Mesodermal cell (in vitro differentiated cells): ENCODE measurements around the gene CHST11.

Experiments
- H3K27ac ChIP-seq: 2 replicates; pipeline ENCODE4 v1.7.0; 2013; ENCODE audit warnings: mild to moderate bottlenecking, low read depth, low read length, moderate library complexity; ENCODE audit not compliant: severe bottlenecking
- H3K36me3 ChIP-seq: 2 replicates; pipeline ENCODE4 v1.7.1; 2013; ENCODE audit warnings: mild to moderate bottlenecking, low read length, moderate library complexity; ENCODE audit not compliant: control insufficient read depth, insufficient read depth
- H3K4me1 ChIP-seq: one replicate; pipeline ENCODE4 v1.7.1; 2013; ENCODE audit warnings: mild to moderate bottlenecking, low read length; ENCODE audit not compliant: insufficient read depth, control insufficient read depth, poor library complexity, severe bottlenecking
- H3K4me3 ChIP-seq: 2 replicates; pipeline ENCODE4 v1.7.0; 2013; ENCODE audit warnings: low read length, control low read depth, mild to moderate bottlenecking; ENCODE audit not compliant: insufficient read depth, poor library complexity, severe bottlenecking; ENCODE audit errors: extremely low read depth
- H3K9me3 ChIP-seq: 2 replicates; pipeline ENCODE4 v1.7.1; 2013; ENCODE audit warnings: mild to moderate bottlenecking, low read length, moderate library complexity; ENCODE audit not compliant: control insufficient read depth
- WGBS, 2 experiments: methylation state at CpG; one replicate each; pipeline ENCODE4 v1.1.5; 2013; ENCODE audit warnings: missing lambda C conversion rate in 2 of 2; ENCODE audit not compliant: insufficient coverage in 2 of 2; 5-methylcytosine and 5-hydroxymethylcytosine counted together

The CHST11 gene

GRCh38 chr12:104635607-104636343 is 179.0 kb downstream of the CHST11 start:
- no peak overlapping the region for H3K4me3 ChIP-seq
- no peak overlapping the region for H3K27ac ChIP-seq
- peaks cover 3% of the 10 kb centered on the region for H3K9me3 ChIP-seq
- H3K36me3 ChIP-seq = no peaks in the 10 kb centered on the region
- 97 to 100% methylated on average over 2 to 3 of the region's 6 CpGs for WGBS, 2 experiments
- H3K4me1 ChIP-seq = no peaks in the 10 kb centered on the region

DNA sequence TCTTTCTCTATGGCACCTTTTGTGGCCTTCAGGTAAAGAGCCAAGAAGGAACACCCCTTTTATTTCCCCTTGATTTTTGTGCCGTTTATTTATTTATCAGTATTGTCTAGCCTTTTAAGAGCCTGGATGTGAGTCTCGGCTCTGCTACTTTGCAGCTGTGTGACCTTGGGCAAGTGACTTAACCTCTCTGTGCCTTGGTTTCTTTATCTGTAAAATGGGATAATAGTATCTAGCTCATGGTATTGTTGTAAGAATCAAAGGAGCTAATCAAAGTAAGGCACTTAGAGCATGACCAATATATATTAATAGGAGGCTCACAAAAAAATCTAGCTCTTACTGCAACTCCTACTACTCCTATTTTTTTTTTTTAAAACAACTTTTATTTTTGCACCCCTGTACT is 179.7 kb downstream of the CHST11 start:
- peaks cover 3% of the 10 kb centered on the region for H3K9me3 ChIP-seq
- no peaks in the 10 kb centered on the region for H3K4me1 ChIP-seq
- no peaks in the 10 kb centered on the region for H3K36me3 ChIP-seq
- no peak overlapping the region for H3K27ac ChIP-seq
- H3K4me3 ChIP-seq = no peak overlapping the region
- WGBS, 2 experiments = 88 to 100% methylated on average over 1 to 2 of the region's 2 CpGs

DNA sequence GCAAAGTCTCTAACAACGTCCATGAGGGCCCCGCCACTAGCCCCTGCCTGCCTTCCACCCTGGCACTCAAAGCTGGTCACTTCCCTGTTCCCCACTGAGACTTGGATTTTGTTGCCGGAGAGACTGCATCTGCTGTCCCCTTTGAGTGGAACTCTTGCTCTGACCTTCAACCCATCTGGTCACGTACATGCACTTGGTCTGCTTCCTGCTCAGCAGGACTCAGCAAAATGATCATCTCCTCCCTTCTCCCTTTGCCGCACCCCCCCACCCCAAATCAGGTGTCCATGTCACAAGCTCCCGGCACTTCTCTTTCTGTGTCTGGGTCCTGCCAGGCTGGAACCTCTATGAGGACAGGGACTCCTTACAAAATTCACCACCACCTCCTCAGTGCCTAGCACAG is 180.9 kb downstream of the CHST11 start:
- WGBS, 2 experiments = 81 to 92% methylated on average over 5 to 6 of the region's 6 CpGs
- no peaks in the 10 kb centered on the region for H3K4me1 ChIP-seq
- no peak overlapping the region for H3K4me3 ChIP-seq
- H3K27ac ChIP-seq = no peak overlapping the region
- no peaks in the 10 kb centered on the region for H3K36me3 ChIP-seq
- peaks cover 3% of the 10 kb centered on the region for H3K9me3 ChIP-seq

DNA sequence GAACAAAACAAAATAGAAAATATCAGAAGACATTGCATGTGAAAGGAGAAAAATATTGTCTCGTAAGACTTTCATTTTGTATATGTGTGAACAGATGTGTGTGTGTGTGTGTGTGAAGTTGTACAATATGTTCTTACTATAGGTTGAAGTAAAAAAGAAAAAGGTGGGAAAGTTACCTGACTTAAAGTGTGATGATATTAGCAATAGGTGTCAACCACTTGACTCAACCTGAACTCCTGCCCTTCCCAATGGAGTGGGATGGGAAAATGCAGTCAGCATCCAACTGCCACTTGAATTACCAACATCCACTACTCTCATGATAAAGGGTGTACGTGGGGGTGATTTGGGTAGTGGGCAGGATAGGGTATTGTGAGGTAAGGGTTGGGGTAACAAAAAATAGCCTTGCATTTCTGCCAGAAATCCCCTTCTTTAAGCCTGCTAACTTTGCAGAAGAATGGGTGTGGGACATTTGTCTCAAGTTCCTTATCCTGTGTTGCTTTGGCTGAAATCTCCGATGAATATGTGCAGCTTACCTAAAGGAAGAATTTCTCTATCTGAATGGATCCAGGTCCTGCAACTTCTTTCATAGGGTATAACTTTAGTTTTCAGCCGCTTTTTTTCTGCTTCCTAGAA is 181.6 kb downstream of the CHST11 start:
- Histone ChIP-seq H3K4me1 (no peaks in the 10 kb centered on the region), H3K4me3 (no peak overlapping the region), H3K36me3 (no peaks in the 10 kb centered on the region), H3K9me3 (peaks cover 3% of the 10 kb centered on the region), H3K27ac (no peak overlapping the region)
- 91 to 100% methylated on average over 3 of the region's 4 CpGs for WGBS, 2 experiments

- H3K36me3 ChIP-seq = no peaks in the 10 kb centered on the region
- H3K4me3 ChIP-seq = no peak overlapping the region
- H3K27ac ChIP-seq = no peak overlapping the region
- H3K9me3 ChIP-seq = peaks cover 2% of the 10 kb centered on the region
- H3K4me1 ChIP-seq = no peaks in the 10 kb centered on the region
- 90 to 92% methylated on average over 2 of the region's 3 CpGs for WGBS, 2 experiments
These were observed 182.1 kb downstream of the CHST11 start for GRCh38 chr12:104638851-104639240.

GRCh38 chr12:104640956-104641355 is 184.2 kb downstream of the CHST11 start:
- 80 to 100% methylated on average over 1 of the region's 1 CpG for WGBS, 2 experiments
- H3K4me3 ChIP-seq = no peak overlapping the region
- H3K36me3 ChIP-seq = no peaks in the 10 kb centered on the region
- H3K4me1 ChIP-seq = no peaks in the 10 kb centered on the region
- no peak overlapping the region for H3K27ac ChIP-seq
- no peaks in the 10 kb centered on the region for H3K9me3 ChIP-seq

DNA sequence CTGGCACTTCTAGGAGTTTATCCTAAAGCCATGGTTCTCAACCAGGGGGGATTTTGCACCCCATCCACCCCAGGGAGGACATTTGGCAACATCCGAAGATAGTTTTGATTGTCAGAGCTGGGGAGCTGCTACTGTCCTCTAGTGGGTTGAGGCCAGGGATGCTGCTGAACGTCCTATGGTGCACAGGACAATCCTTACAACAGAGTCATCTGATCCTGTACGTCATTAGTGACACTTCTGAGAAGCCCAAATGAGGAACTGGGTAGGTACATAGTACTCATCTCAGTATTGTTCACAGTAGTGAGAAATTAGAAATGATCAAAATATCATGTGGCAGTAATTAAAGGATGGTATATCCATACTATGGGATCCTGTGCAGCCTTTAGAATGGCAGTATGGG is 185.1 kb downstream of the CHST11 start:
- WGBS, 2 experiments = 51 to 79% methylated on average over 2 of the region's 3 CpGs
- Histone ChIP-seq H3K27ac (no peak overlapping the region), H3K9me3 (no peaks in the 10 kb centered on the region), H3K4me1 (no peaks in the 10 kb centered on the region), H3K36me3 (no peaks in the 10 kb centered on the region), H3K4me3 (no peak overlapping the region)

DNA sequence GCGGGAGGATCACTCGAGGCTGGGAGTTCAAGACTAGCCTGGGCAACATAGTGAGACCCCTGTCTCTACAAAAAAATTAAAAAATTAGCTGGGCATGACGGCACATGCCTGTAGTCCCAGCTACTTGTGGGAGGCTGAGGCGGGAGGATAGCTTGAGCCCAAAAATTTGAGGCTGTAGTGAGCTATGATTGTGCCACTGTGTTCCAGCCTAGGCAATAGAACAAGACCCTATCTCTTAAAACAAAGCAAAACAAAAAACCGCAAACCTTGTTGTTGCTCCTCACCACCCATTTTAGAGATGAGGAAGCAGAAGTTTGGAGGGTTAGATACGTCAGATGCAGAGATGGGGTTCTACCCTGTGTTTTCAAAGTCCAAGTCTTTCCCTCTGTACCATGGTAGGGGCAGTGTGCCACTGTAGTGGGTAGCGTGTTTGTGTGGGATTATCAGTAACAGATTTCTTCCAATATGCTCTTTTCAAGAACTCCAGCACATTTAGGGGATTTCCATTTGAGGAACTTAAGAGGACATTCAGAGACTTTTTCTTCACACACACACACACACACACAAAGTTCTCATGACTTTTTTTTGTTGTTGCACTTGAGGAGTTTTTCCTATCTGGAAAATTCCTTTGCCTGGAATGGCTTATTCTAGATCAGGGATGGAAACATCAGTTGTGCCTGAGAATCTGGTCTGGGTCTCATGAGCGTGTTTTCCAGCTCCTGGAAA is 186.5 kb downstream of the CHST11 start:
- Histone ChIP-seq H3K27ac (no peak overlapping the region), H3K9me3 (no peaks in the 10 kb centered on the region), H3K36me3 (no peaks in the 10 kb centered on the region), H3K4me1 (no peaks in the 10 kb centered on the region), H3K4me3 (no peak overlapping the region)
- 93 to 100% methylated on average over 1 to 3 of the region's 8 CpGs for WGBS, 2 experiments

DNA sequence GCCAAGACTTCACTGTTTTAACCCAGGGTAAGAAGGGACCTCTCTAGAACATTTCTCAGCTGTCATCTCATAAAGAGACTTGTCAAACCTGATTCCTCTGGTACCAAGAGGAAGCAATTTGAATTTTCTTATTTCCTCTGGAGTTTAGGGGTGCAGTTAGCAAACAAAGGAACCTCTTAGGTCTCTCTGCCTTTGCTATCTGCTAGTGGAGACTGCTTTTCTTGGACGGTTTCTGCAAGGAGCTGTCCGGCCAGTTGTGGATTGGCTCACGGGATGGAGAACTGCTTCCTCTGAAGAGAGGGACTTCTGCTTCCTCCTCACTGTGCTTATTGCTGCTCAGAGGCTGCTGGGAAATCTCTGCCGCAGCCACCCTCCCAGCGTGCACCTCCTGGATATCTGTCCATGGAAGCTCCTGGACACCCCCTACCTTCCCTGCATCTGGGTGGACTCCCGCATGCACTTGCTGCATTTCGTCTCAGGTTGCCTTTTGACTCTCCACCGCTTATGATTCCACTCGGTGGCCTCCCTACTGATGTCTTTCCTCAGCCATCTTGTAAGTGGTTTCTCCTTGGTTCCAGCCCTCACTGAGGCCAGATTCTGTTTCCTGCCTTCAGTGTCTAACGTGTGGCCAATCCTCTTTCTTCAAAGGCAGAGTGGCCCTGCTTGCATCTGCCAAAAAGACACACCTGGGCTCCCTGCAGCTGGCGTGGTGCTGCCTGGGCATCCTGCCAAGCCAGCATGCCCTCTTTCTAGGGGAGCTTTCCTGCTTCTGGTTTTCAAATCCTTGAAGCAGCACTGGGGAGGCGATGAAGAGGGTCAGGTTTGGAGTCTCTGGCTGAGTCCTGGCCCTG is 187.3 kb downstream of the CHST11 start:
- Histone ChIP-seq H3K4me3 (no peak overlapping the region), H3K27ac (no peak overlapping the region), H3K36me3 (no peaks in the 10 kb centered on the region), H3K4me1 (no peaks in the 10 kb centered on the region), H3K9me3 (no peaks in the 10 kb centered on the region)
- 93 to 97% methylated on average over 12 of the region's 12 CpGs for WGBS, 2 experiments

- Histone ChIP-seq H3K27ac (no peak overlapping the region), H3K4me3 (no peak overlapping the region), H3K9me3 (no peaks in the 10 kb centered on the region), H3K4me1 (no peaks in the 10 kb centered on the region), H3K36me3 (no peaks in the 10 kb centered on the region)
- WGBS, 2 experiments = 79 to 90% methylated on average over 3 of the region's 4 CpGs
These were observed 192.0 kb downstream of the CHST11 start for GRCh38 chr12:104648756-104649155.
